H7 (cell line): ENCODE data around the gene FAM32A. TPM values are rescaled to one million over a fixed set of nuclear protein-coding genes. Genes with fewer than 3 reads are reported as not detected.

ENCODE experiments used
- DNase-seq: peaks from one replicate; pipeline ENCODE4 v3.0.0; 2012
- H3K27me3 ChIP-seq: 2 replicates; pipeline ENCODE4 v1.6.0; 2011; ENCODE audit warnings: mild to moderate bottlenecking, low read length; ENCODE audit not compliant: control insufficient read depth, insufficient read depth
- H3K36me3 ChIP-seq: replicated peaks from 2 replicates; pipeline ENCODE4 v1.5.1; 2011; ENCODE audit warnings: low read length; ENCODE audit not compliant: control insufficient read depth, insufficient read depth
- H3K4me3 ChIP-seq: 2 replicates; pipeline ENCODE4 v1.5.1; 2011; ENCODE audit warnings: low read depth, mild to moderate bottlenecking, control low read depth, low read length, moderate library complexity; ENCODE audit not compliant: insufficient read depth
- total RNA-seq: library from RNA; depleted of rRNA; stranded (reverse); fragments of >200 nt; shearing (Covaris generic); gene quantifications from 2 replicates; pipeline ENCODE4 v1.2.3, GENCODE V29; 2014; rRNA removed

The FAM32A gene
- total RNA-seq, 1 experiment from 2014 or later = 96.9 TPM

DNA sequence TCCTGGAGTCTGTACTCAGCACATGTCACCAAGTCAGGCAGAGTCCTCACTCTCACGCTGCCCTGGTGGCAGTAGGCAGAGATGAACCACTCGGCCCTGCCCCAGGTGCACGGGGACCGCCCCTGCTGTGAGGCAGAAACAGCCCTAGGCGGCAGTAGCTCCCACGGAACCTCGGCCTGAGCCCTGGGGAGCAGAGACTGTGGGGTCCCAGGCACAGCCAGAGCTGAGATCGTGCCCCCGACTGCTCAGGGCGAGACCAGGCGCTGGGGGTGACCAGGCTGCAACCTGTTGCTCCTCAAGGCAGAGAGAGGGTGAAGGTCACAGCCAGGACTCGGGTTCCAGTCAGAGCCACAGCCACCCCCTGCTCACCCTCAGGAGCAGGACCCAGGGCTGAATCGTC is 47.4 kb downstream of the FAM32A start:
- no peaks in the 10 kb centered on the region for H3K27me3 ChIP-seq
- no peaks in the 10 kb centered on the region; the same call in 1 of the 2 replicates for H3K36me3 ChIP-seq
- peak; percentile 65 for DNase-seq
- H3K4me3 ChIP-seq = no peak overlapping the region

DNA sequence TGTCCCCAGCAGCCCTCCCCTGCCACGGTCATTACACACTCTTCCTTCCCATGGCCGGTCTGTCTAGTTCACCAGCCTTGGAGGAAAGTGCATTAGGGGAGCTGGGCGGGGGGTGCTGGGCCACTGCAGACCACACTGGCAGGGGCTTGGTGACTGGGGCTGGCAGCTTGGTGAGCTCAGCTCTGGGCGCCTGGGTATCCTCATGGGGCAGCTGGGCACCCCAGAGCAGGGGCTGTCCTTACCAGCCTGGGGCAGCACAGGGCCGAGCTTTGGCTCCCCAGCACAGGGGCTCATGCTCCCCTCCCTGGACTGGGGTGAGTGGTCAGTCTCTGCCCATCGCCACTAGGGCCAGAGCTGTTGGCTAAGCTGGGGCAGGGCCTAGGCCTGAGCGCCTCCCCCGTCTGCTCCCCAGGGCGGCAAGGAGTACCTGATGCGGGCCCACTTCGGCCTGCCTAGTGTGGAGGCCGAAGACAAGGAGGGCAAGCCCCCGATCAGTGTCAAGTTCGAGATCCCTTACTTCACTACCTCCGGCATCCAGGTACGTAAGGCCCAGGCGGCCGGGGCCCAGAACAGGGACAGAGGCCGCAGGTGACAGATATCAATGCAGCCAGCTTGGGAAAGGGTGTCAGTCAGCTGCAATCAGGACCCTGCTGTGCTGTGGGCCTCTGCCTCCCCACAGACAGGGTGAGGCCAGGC is 48.0 kb downstream of the FAM32A start:
- peak; percentile 43 for DNase-seq
- Histone ChIP-seq H3K27me3 (no peaks in the 10 kb centered on the region), H3K4me3 (no peak overlapping the region), H3K36me3 (no peaks in the 10 kb centered on the region)

GRCh38 chr19:16233836-16234551 is 48.8 kb downstream of the FAM32A start:
- Histone ChIP-seq H3K36me3 (no peaks in the 10 kb centered on the region), H3K4me3 (no peak overlapping the region), H3K27me3 (no peaks in the 10 kb centered on the region)
- peak; percentile 55 for DNase-seq

DNA sequence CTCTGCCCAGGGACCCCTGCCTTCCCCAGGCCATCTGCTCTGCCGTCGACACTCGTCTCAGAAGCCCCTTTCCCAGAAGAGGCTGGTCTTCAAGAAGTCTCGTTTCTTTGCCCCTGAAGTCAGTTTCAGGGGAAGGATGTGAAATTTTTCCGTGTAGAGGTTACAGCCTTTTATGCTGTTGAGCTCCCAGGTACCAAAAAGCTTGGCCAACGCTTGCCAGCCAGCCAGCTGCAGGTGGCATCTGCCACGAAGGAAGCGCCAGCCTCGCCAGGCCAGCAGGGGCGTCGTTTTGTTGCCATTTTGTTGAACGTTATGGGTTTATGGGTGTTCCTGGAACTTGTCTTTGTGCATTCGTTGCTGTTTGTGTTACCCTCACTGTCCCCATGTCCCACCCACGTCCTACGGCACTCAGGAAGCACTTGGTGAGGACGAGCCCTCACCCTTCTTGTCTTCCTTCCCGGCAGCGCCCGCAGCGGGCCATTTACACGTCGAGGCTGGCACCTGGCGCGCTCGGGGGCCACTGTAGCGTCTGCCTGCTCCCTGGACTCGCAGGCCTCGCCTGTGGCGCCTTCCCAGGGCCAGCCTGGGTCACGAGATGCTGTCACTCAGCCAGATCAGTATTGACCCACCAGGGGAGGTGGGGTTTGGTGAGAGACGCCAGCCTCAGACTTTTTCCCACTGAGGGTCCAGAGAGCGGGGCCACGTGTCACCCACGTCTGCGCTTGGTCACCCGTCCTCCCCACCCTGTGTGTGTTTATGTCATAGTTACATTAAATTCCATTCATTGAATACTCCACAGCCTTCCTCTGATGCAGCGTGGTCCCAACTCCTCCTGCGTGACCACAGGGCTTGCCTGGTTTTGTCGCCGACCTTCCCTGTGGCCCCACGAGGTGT is 49.6 kb downstream of the FAM32A start:
- DNase-seq = peak; percentile 43
- Histone ChIP-seq H3K27me3 (no peaks in the 10 kb centered on the region), H3K36me3 (no peaks in the 10 kb centered on the region), H3K4me3 (no peak overlapping the region)

- DNase-seq = peak; percentile 42
- H3K27me3 ChIP-seq = no peaks in the 10 kb centered on the region
Measured at GRCh38 chr19:16235811-16236652, 50.8 kb downstream of the FAM32A start.

More at GRCh38 chr19:16235811-16236652, 50.8 kb downstream of the FAM32A start:
- H3K4me3 ChIP-seq = no peak overlapping the region
- no peaks in the 10 kb centered on the region for H3K36me3 ChIP-seq

Other genes starting within 250 kb of the FAM32A start
- gene OR10H4, start 236.4 kb upstream of the FAM32A start, total RNA-seq = not detected in 2 replicates
- 429 and 498 TPM in 2 replicates for gene TPM4, start 108.9 kb upstream of the FAM32A start, total RNA-seq
- 59.3 and 63.3 TPM in 2 replicates for gene RAB8A, start 73.5 kb upstream of the FAM32A start, total RNA-seq
- gene HSH2D, start 41.7 kb upstream of the FAM32A start, total RNA-seq = 0.07 TPM in 1 of 2 replicates, not detected in the other
- not detected in 2 replicates for gene CIB3, start 11.9 kb upstream of the FAM32A start, total RNA-seq
- 49.3 and 56.3 TPM in 2 replicates for gene AP1M1, start 12.5 kb downstream of the FAM32A start, total RNA-seq
- gene KLF2, start 139.4 kb downstream of the FAM32A start, total RNA-seq = not detected in 2 replicates